Stimulated activated CD8-positive, alpha-beta memory T cell treated with anti-CD3 and anti-CD28 coated beads, Interleukin-4, amount 100 ng/mL, for 24 hours (primary cell): Measurements from ENCODE around the gene DIP2C.
"Not testable (repeated sequence)": the region's sequence is repeated elsewhere in the genome, so short reads cannot be mapped to it uniquely, and the experiment has no call there.

ENCODE experiments used
- DNase-seq: peaks from one replicate; pipeline ENCODE4 v3.0.0-alpha.2; 2020; ENCODE audit warnings: low read depth

The DIP2C gene

GRCh38 chr10:533186-533585, 156.3 kb downstream of the DIP2C start:
- DNase-seq, result no peak

- DNase-seq, result not testable (repeated sequence)
Measured at GRCh38 chr10:532331-532730, 157.1 kb downstream of the DIP2C start.

GRCh38 chr10:531541-531940, 157.9 kb downstream of the DIP2C start:
- DNase-seq, result no peak

GRCh38 chr10:530717-531116, 158.8 kb downstream of the DIP2C start:
- DNase-seq, result no peak

GRCh38 chr10:529468-530230, 159.8 kb downstream of the DIP2C start:
- no peak for DNase-seq

GRCh38 chr10:528173-529165, 161.0 kb downstream of the DIP2C start:
- DNase-seq, result no peak

GRCh38 chr10:527416-527815, 162.1 kb downstream of the DIP2C start:
- DNase-seq, result no peak

GRCh38 chr10:526651-527312, 162.7 kb downstream of the DIP2C start:
- no peak for DNase-seq

GRCh38 chr10:525565-526315, 163.7 kb downstream of the DIP2C start:
- no peak for DNase-seq

- no peak for DNase-seq
Measured at GRCh38 chr10:523925-524324, 165.5 kb downstream of the DIP2C start.

GRCh38 chr10:522350-522749, 167.1 kb downstream of the DIP2C start:
- no peak for DNase-seq

GRCh38 chr10:521261-522250, 167.9 kb downstream of the DIP2C start:
- no peak for DNase-seq

GRCh38 chr10:520402-520787, 169.1 kb downstream of the DIP2C start:
- no peak for DNase-seq

GRCh38 chr10:519716-520401, 169.6 kb downstream of the DIP2C start:
- no peak for DNase-seq

GRCh38 chr10:519055-519715, 170.3 kb downstream of the DIP2C start:
- no peak for DNase-seq

- no peak for DNase-seq
Measured at GRCh38 chr10:517872-518475, 171.5 kb downstream of the DIP2C start.

GRCh38 chr10:517241-517830, 172.1 kb downstream of the DIP2C start:
- DNase-seq, result no peak

- no peak for DNase-seq
Measured at GRCh38 chr10:516764-517163, 172.7 kb downstream of the DIP2C start.

- no peak for DNase-seq
Measured at GRCh38 chr10:515674-516073, 173.8 kb downstream of the DIP2C start.
